Astrocyte (in vitro differentiated cells and primary cell): ENCODE measurements around the gene PRDX3. TPM values are rescaled to one million over a fixed set of nuclear protein-coding genes. Genes with fewer than 3 reads are reported as not detected.

ENCODE experiments used
- DNase-seq: peaks from one replicate; pipeline ENCODE4 v3.0.0-alpha.2; 2010; ENCODE audit warnings: low read depth
- FAIRE-seq: peaks from 2 replicates; lab custom pipeline; 2011; peaks lifted over from hg19 to GRCh38; lab: Jason Lieb, UNC
- H2AFZ ChIP-seq: 2 replicates; pipeline ENCODE4 v1.6.0; 2012; ENCODE audit warnings: low read depth, low read length, inconsistent platforms
- H3K27ac ChIP-seq: 2 replicates; pipeline ENCODE4 v1.5.1; 2011; ENCODE audit warnings: low read depth, low read length, inconsistent platforms
- H3K27me3 ChIP-seq: 2 replicates; pipeline ENCODE4 v1.6.0; 2011; ENCODE audit warnings: low read length, inconsistent platforms; ENCODE audit not compliant: insufficient read depth
- H3K36me3 ChIP-seq: 2 replicates; pipeline ENCODE4 v1.5.1; 2011; ENCODE audit warnings: low read length, inconsistent platforms; ENCODE audit not compliant: insufficient read depth
- H3K4me1 ChIP-seq: 2 replicates; pipeline ENCODE4 v1.5.1; 2011; ENCODE audit warnings: low read length, inconsistent platforms; ENCODE audit not compliant: insufficient read depth
- H3K4me2 ChIP-seq: 2 replicates; pipeline ENCODE4 v1.6.0; 2012; ENCODE audit warnings: low read length, inconsistent platforms
- H3K4me3 ChIP-seq: 2 replicates; pipeline ENCODE4 v1.5.1; 2011; ENCODE audit warnings: low read depth, mild to moderate bottlenecking, low read length, inconsistent platforms; ENCODE audit not compliant: insufficient read depth
- H3K79me2 ChIP-seq: 2 replicates; pipeline ENCODE4 v1.6.0; 2012; ENCODE audit warnings: mild to moderate bottlenecking, low read length, inconsistent platforms; ENCODE audit not compliant: insufficient read depth
- H3K9ac ChIP-seq: 2 replicates; pipeline ENCODE4 v1.6.0; 2012; ENCODE audit warnings: mild to moderate bottlenecking, low read length, inconsistent platforms
- H3K9me3 ChIP-seq: 2 replicates; pipeline ENCODE4 v1.5.1; 2012; ENCODE audit warnings: low read depth, mild to moderate bottlenecking, low read length, inconsistent platforms; ENCODE audit not compliant: insufficient read depth
- H4K20me1 ChIP-seq: 2 replicates; pipeline ENCODE4 v1.6.0; 2012; ENCODE audit warnings: low read length, inconsistent platforms; ENCODE audit not compliant: insufficient read depth
- H3K27ac Mint-ChIP-seq: one replicate; pipeline ENCODE4 v1.8.0; 2021; ENCODE audit warnings: mild to moderate bottlenecking, mixed read lengths; ENCODE audit not compliant: unreplicated experiment
- H3K27me3 Mint-ChIP-seq: one replicate; pipeline ENCODE4 v1.8.0; 2021; ENCODE audit warnings: low read depth, mixed read lengths; ENCODE audit not compliant: unreplicated experiment
- H3K36me3 Mint-ChIP-seq: one replicate; pipeline ENCODE4 v1.8.0; 2021; ENCODE audit warnings: low read depth, mixed read lengths; ENCODE audit not compliant: unreplicated experiment
- H3K4me1 Mint-ChIP-seq: one replicate; pipeline ENCODE4 v1.8.0; 2021; ENCODE audit warnings: low read depth, mixed read lengths; ENCODE audit not compliant: unreplicated experiment
- H3K4me3 Mint-ChIP-seq: one replicate; pipeline ENCODE4 v1.8.0; 2021; ENCODE audit warnings: mild to moderate bottlenecking, moderate library complexity, mixed read lengths; ENCODE audit not compliant: unreplicated experiment
- H3K9me3 Mint-ChIP-seq: one replicate; pipeline ENCODE4 v1.8.0; 2021; ENCODE audit warnings: mild to moderate bottlenecking, mixed read lengths; ENCODE audit not compliant: unreplicated experiment
- CTCF ChIP-seq: IDR thresholded peaks from 2 replicates; pipeline ENCODE4 v1.5.1; 2011; ENCODE audit warnings: low read depth, mild to moderate bottlenecking, inconsistent platforms, low read length, moderate library complexity; ENCODE audit not compliant: insufficient read depth
- EZH2 ChIP-seq: IDR thresholded peaks from 2 replicates; pipeline ENCODE4 v1.6.1; 2012; ENCODE audit warnings: mild to moderate bottlenecking, low read length, inconsistent platforms; ENCODE audit not compliant: insufficient read depth
- total RNA-seq: library from RNA; stranded (reverse); gene quantifications from 2 replicates; pipeline ENCODE4 v1.2.1, GENCODE V29; 2021

The PRDX3 gene
- total RNA-seq, 1 donor from 2014 or later, result 127 TPM

- H3K4me2 ChIP-seq, result no peak overlapping the region
- H3K4me3 ChIP-seq, result no peak overlapping the region
- H3K4me3 Mint-ChIP-seq, result no peak overlapping the region
- H3K4me1 ChIP-seq, result no peaks in the 10 kb centered on the region
- peaks cover 11% of the 10 kb centered on the region for H3K36me3 Mint-ChIP-seq
- H3K9me3 Mint-ChIP-seq, result no peaks in the 10 kb centered on the region
- H3K36me3 ChIP-seq, result no peaks in the 10 kb centered on the region
- FAIRE-seq (no peak), DNase-seq (no peak)
- H4K20me1 ChIP-seq, result no peaks in the 10 kb centered on the region
- no peaks in the 10 kb centered on the region for H3K9me3 ChIP-seq
- no peak overlapping the region for H3K27ac Mint-ChIP-seq
- no peaks in the 10 kb centered on the region for H3K79me2 ChIP-seq
- no peak overlapping the region for H3K9ac ChIP-seq
- H2AFZ ChIP-seq, result no peak overlapping the region
- H3K4me1 Mint-ChIP-seq, result peaks cover 5% of the 10 kb centered on the region
- no peaks in the 10 kb centered on the region for H3K27me3 ChIP-seq
- TF ChIP-seq EZH2 (no peak), CTCF (no peak)
- H3K27me3 Mint-ChIP-seq, result no peaks in the 10 kb centered on the region
- no peak overlapping the region for H3K27ac ChIP-seq
These were observed 37.9 kb downstream of the PRDX3 start for GRCh38 chr10:119140603-119141245.

DNA sequence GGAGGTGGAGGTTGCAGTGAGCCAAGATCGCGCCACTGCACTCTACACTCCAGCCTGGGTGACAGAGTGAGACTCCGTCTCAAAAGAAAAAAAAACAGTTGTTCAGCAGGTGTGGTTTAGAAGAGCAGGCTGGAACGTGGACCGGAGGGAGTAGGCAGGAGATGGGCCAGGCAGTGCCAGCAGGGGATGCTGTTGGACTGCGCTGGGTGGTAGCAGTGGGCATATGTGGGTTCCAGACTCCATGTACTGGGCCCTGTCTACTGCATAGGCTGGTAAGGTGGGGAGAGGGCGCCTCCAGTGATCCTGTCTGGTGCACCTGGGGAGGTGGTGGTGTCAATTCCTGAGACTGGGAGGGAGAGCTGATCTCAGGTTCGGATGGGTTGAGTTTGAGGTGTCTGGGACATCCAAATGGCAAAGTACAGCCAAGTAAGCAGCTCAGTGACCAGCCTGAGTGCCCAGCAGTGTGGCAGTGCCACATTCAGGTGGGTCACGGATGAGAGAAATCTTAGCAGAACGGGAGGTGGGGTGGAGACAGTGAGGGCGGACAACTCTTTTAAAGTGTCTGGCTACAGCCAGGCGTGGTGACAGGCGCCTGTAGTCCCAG, 39.0 kb downstream of the PRDX3 start:
- Histone ChIP-seq H3K4me3 (no peak overlapping the region), H3K4me2 (no peak overlapping the region), H3K9me3 (no peaks in the 10 kb centered on the region), H2AFZ (no peak overlapping the region), H3K36me3 (no peaks in the 10 kb centered on the region), H3K9ac (no peak overlapping the region), H3K4me1 (no peaks in the 10 kb centered on the region), H3K27me3 (no peaks in the 10 kb centered on the region), H4K20me1 (no peaks in the 10 kb centered on the region), H3K79me2 (no peaks in the 10 kb centered on the region), H3K27ac (no peak overlapping the region)
- FAIRE-seq, result no peak
- no peaks in the 10 kb centered on the region for H3K27me3 Mint-ChIP-seq
- H3K4me1 Mint-ChIP-seq, result peaks cover 8% of the 10 kb centered on the region
- TF ChIP-seq CTCF, result peak; percentile 38
- no peak for TF ChIP-seq EZH2
- no peak for DNase-seq
- H3K4me3 Mint-ChIP-seq, result no peak overlapping the region
- peaks cover 11% of the 10 kb centered on the region for H3K36me3 Mint-ChIP-seq
- H3K27ac Mint-ChIP-seq, result peak overlapping the region; percentile 8
- H3K9me3 Mint-ChIP-seq, result no peaks in the 10 kb centered on the region
